Ishikawa (cell line): ENCODE measurements around the gene SLC26A6.

ENCODE experiments used
- CEBPB ChIP-seq: IDR thresholded peaks from 2 replicates; pipeline ENCODE4 v1.6.1; 2012
- EGR1 ChIP-seq: IDR thresholded peaks from 2 replicates; pipeline ENCODE4 v1.6.1; 2012
- EP300 ChIP-seq: IDR thresholded peaks from 2 replicates; pipeline ENCODE4 v1.6.1; 2012; ENCODE audit warnings: borderline replicate concordance
- FOXM1 ChIP-seq: IDR thresholded peaks from 2 replicates; pipeline ENCODE4 v1.6.1; 2012; ENCODE audit warnings: low read depth, borderline replicate concordance
- NFIC ChIP-seq: IDR thresholded peaks from 2 replicates; pipeline ENCODE4 v1.6.1; 2012
- RAD21 ChIP-seq: IDR thresholded peaks from 2 replicates; pipeline ENCODE4 v1.6.1; 2012; ENCODE audit warnings: low read depth
- REST ChIP-seq: IDR thresholded peaks from 2 replicates; pipeline ENCODE4 v1.6.1; 2012; ENCODE audit warnings: low read depth, mild to moderate bottlenecking
- TAF1 ChIP-seq: IDR thresholded peaks from 2 replicates; pipeline ENCODE4 v1.6.1; 2012; ENCODE audit warnings: low read depth, mild to moderate bottlenecking
- TCF12 ChIP-seq: IDR thresholded peaks from 2 replicates; pipeline ENCODE4 v1.6.1; 2012; ENCODE audit warnings: low read depth
- TEAD4 ChIP-seq: IDR thresholded peaks from 2 replicates; pipeline ENCODE4 v1.6.1; 2012
- YY1 ChIP-seq: IDR thresholded peaks from 2 replicates; pipeline ENCODE4 v1.6.1; 2012; ENCODE audit warnings: low read depth
- ZBTB7A ChIP-seq: IDR thresholded peaks from 2 replicates; pipeline ENCODE4 v1.6.1; 2012; ENCODE audit warnings: low read depth
- TF ChIP-seq, protein P1 (sequence below): IDR thresholded peaks from 2 replicates; pipeline ENCODE4 v1.6.1; 2012
- TF ChIP-seq, protein P2 (sequence below): IDR thresholded peaks from 2 replicates; pipeline ENCODE4 v1.6.1; 2012

DNA sequence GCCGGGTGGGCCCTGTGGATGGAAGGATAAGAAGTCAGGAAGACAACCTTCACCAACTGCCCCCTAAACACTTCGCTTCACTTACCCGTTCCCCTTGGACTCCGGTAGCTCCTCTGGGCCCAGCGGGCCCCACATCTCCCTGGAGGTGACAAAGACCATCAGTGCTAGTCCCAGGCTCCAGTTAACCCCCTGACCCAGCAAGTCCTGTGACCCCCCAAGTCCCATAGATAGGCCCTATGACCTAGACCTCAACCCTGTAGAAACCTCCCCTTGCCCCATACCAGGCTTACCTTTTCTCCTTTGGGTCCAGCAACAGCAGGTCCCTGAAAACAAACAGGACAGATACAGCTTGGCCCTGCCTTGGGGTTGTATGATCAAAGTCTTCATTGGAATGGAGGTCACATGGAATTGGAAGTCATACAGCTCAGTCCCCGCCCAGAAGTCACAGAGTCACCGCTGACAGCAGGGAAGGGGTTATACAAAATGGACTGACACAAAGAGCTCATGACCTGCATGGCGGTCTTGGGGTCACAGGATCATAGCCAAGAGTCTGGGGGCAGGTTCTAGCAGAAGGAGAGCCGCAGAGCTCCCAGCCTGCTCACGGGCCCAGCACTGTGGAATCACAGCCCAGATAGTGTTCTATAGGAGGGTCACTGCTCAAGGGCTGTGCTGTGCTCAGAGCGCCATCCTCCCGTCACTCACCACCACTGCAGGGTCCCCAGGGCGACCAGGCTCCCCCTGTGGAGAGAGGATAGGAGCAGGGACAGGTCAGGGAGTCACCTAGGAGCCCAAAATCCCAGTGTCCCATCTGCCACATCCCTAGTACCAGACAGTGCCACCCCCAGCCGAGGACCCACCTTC lies 53.4 kb downstream of the SLC26A6 start:
- TF ChIP-seq TAF1 (no peak), TEAD4 (no peak), NFIC (no peak), YY1 (no peak), EP300 (no peak), RAD21 (no peak), FOXM1 (no peak), REST (no peak), ZBTB7A (no peak), TCF12 (no peak), EGR1 (no peak), CEBPB (no peak)
- TF ChIP-seq, protein P1, sequence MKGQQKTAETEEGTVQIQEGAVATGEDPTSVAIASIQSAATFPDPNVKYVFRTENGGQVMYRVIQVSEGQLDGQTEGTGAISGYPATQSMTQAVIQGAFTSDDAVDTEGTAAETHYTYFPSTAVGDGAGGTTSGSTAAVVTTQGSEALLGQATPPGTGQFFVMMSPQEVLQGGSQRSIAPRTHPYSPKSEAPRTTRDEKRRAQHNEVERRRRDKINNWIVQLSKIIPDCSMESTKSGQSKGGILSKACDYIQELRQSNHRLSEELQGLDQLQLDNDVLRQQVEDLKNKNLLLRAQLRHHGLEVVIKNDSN = no peak
- TF ChIP-seq, protein P2, sequence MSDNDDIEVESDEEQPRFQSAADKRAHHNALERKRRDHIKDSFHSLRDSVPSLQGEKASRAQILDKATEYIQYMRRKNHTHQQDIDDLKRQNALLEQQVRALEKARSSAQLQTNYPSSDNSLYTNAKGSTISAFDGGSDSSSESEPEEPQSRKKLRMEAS = no peak
